Parathyroid adenoma (tissue), 2 donors: Measurements from ENCODE around the gene TNS3.

ENCODE experiments used
- H2AFZ ChIP-seq: fragments of 300-600 bp; sonication (generic); one replicate; pipeline ENCODE4 v1.7.0; 2017; ENCODE audit warnings: antibody characterized with exemption, mild to moderate bottlenecking
- H3K27ac ChIP-seq: fragments of 300-600 bp; sonication (generic); one replicate; pipeline ENCODE4 v1.7.0; 2017
- H3K27me3 ChIP-seq: fragments of 300-600 bp; sonication (generic); one replicate; pipeline ENCODE4 v1.7.0; 2017; ENCODE audit warnings: low read length; ENCODE audit not compliant: control insufficient read depth, insufficient read depth
- H3K36me3 ChIP-seq: fragments of 300-600 bp; sonication (generic); one replicate; pipeline ENCODE4 v1.7.0; 2017; ENCODE audit warnings: low read length; ENCODE audit not compliant: control insufficient read depth, insufficient read depth
- H3K4me1 ChIP-seq: fragments of 300-600 bp; sonication (generic); one replicate; pipeline ENCODE4 v1.7.0; 2017; ENCODE audit warnings: control low read depth
- H3K4me2 ChIP-seq: fragments of 300-600 bp; sonication (generic); one replicate; pipeline ENCODE4 v1.7.0; 2017; ENCODE audit warnings: low read length
- H3K4me3 ChIP-seq: fragments of 300-600 bp; sonication (generic); one replicate; pipeline ENCODE4 v1.7.0; 2017; ENCODE audit warnings: low read depth, low read length
- H3K79me2 ChIP-seq: fragments of 300-600 bp; sonication (generic); one replicate; pipeline ENCODE4 v1.7.0; 2017; ENCODE audit warnings: control low read depth
- H3K9ac ChIP-seq: fragments of 300-600 bp; sonication (generic); one replicate; pipeline ENCODE4 v1.7.0; 2017; ENCODE audit warnings: mild to moderate bottlenecking
- H3K9me3 ChIP-seq: fragments of 300-600 bp; sonication (generic); one replicate; pipeline ENCODE4 v1.7.0; 2017; ENCODE audit warnings: low read length; ENCODE audit not compliant: control insufficient read depth
- CTCF ChIP-seq: fragments of 300-600 bp; sonication (generic); IDR thresholded peaks from one replicate; pipeline ENCODE4 v1.7.0; 2017; ENCODE audit warnings: antibody characterized with exemption, mild to moderate bottlenecking
- donor health status: primary hyperparathyroidism.

Gene TNS3

DNA sequence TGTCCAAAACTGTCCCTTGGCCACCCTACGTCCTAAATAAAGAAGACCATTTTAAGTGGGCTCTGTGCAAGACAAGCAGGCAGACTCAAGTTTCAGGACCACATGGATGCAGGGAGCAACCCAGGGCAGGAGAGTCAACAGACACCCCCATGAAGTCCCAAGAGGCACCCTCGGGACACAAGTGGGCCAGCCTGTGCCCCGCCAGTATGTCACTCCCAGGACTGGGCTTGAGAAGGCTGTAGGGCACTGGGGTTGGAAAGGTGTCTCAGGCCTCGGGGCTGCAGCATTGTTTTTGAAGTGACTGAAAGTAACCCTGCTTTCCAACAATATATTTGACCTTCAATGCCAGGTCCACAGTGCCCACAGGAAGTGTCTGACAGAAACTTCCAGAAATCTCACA, 157.4 kb downstream of the TNS3 start:
- H3K9me3 ChIP-seq: no peaks in the 10 kb centered on the region
- no peak overlapping the region for H2AFZ ChIP-seq
- H3K4me2 ChIP-seq: no peak overlapping the region
- no peak overlapping the region for H3K9ac ChIP-seq
- no peaks in the 10 kb centered on the region for H3K36me3 ChIP-seq
- H3K79me2 ChIP-seq: peaks cover 4% of the 10 kb centered on the region
- no peaks in the 10 kb centered on the region for H3K27me3 ChIP-seq
- peaks cover 23% of the 10 kb centered on the region for H3K4me1 ChIP-seq
- no peak overlapping the region for H3K27ac ChIP-seq
- TF ChIP-seq CTCF: no peak
- H3K4me3 ChIP-seq: no peak overlapping the region

DNA sequence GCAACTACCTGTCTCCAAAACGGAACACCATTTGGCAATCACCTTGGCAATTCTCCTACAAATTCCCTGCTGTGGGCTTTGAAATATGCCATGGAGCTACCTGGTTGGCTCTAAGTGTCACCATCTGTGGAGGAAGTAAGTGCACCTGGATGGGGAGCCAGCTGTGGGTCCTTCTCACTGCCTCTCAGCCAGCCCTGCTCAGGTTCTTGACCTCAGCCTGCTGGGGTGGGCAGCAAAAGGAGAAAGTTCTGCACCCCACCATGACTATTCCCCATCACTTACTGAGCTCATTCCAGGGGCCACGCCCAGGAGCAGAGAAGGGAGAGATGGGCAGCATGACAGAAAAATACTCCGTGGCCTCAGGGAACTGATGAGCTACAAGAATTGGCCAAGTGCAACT, 158.7 kb downstream of the TNS3 start:
- Histone ChIP-seq H3K9me3 (no peaks in the 10 kb centered on the region), H3K36me3 (no peaks in the 10 kb centered on the region), H2AFZ (no peak overlapping the region), H3K79me2 (peaks cover 3% of the 10 kb centered on the region), H3K4me1 (peaks cover 15% of the 10 kb centered on the region), H3K9ac (no peak overlapping the region), H3K4me2 (no peak overlapping the region), H3K27me3 (no peaks in the 10 kb centered on the region), H3K4me3 (no peak overlapping the region), H3K27ac (peak overlapping the region; percentile 41)
- no peak for TF ChIP-seq CTCF

GRCh38 chr7:47422611-47423010, 159.3 kb downstream of the TNS3 start:
- Histone ChIP-seq H3K9ac (no peak overlapping the region), H2AFZ (no peak overlapping the region), H3K27ac (peak overlapping the region; percentile 41), H3K4me2 (no peak overlapping the region), H3K27me3 (no peaks in the 10 kb centered on the region), H3K9me3 (no peaks in the 10 kb centered on the region), H3K79me2 (peaks cover 3% of the 10 kb centered on the region), H3K36me3 (no peaks in the 10 kb centered on the region), H3K4me1 (peaks cover 9% of the 10 kb centered on the region), H3K4me3 (no peak overlapping the region)
- TF ChIP-seq CTCF: no peak

GRCh38 chr7:47421456-47421855, 160.5 kb downstream of the TNS3 start:
- H3K79me2 ChIP-seq: peaks cover 1% of the 10 kb centered on the region
- no peak for TF ChIP-seq CTCF
- H3K4me3 ChIP-seq: no peak overlapping the region
- no peak overlapping the region for H3K27ac ChIP-seq
- H3K4me2 ChIP-seq: no peak overlapping the region
- H3K27me3 ChIP-seq: no peaks in the 10 kb centered on the region
- H3K36me3 ChIP-seq: no peaks in the 10 kb centered on the region
- H3K9me3 ChIP-seq: no peaks in the 10 kb centered on the region
- no peak overlapping the region for H2AFZ ChIP-seq
- H3K4me1 ChIP-seq: peaks cover 8% of the 10 kb centered on the region
- no peak overlapping the region for H3K9ac ChIP-seq

DNA sequence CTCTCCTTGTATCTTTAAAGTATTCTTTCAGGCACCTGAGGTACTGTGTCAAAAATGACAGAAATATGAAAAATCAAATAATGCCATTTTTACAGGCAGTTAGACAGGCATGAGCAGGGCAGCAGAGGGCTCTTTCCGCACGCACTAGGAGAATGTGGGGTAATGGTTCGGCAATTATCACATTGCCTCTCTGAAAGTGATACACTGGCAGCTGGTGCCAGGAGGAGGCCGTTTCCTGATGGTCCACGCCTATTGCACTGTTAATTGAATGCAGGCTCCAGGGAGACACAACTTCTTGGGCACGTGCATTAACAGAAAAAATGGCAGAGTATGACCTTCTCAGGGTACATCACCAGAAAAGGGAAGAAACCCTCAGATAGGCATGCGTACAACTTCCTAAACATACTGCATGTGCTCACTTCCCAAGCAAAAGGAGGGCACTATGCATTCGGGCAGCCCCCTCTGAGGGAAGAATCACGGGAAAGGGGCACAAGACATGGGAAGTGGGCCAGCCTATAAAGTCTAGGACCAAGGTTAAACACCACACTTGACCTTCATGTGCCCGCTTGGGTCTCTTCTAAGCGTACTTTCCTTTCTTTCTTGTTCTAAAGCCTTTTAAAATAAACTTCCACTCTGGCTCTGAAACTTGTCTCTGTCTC, 161.7 kb downstream of the TNS3 start:
- H3K4me3 ChIP-seq: no peak overlapping the region
- no peaks in the 10 kb centered on the region for H3K36me3 ChIP-seq
- H3K79me2 ChIP-seq: no peaks in the 10 kb centered on the region
- no peak overlapping the region for H2AFZ ChIP-seq
- H3K9ac ChIP-seq: no peak overlapping the region
- no peak overlapping the region for H3K4me2 ChIP-seq
- H3K27ac ChIP-seq: no peak overlapping the region
- TF ChIP-seq CTCF: no peak
- H3K27me3 ChIP-seq: no peaks in the 10 kb centered on the region
- H3K9me3 ChIP-seq: no peaks in the 10 kb centered on the region
- H3K4me1 ChIP-seq: peaks cover 8% of the 10 kb centered on the region
